ENCODE results near the gene SLC8A3. TPM values are rescaled to one million over a fixed set of nuclear protein-coding genes. Genes with fewer than 3 reads are reported as not detected.

SLC8A3 gene
- total and polyA plus RNA-seq, 9 of the 15 experiments (the other 6 are each of a cell fraction or from before 2014, with no cell fraction given) = not detected

DNA sequence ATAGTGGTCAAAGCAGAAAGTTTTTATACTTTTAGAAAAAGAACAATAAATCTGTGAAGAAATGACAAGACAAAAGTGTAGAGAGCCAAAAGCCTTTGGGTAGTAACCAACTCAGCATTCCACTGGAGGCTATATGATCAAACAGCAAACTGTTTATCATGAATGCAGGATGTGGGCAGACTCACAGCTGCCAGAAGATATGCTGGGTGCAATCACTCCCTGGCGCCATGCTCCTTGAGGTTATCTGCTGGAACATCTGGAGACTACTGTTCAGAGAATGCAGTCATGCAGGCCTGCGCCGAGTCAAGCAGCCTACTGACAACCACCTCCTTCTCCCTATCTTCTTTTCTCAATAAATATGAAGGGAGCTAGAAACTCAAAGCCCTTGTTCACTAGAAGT, 49.0 kb upstream of the SLC8A3 start (continued):
- TF ChIP-seq, protein P1, sequence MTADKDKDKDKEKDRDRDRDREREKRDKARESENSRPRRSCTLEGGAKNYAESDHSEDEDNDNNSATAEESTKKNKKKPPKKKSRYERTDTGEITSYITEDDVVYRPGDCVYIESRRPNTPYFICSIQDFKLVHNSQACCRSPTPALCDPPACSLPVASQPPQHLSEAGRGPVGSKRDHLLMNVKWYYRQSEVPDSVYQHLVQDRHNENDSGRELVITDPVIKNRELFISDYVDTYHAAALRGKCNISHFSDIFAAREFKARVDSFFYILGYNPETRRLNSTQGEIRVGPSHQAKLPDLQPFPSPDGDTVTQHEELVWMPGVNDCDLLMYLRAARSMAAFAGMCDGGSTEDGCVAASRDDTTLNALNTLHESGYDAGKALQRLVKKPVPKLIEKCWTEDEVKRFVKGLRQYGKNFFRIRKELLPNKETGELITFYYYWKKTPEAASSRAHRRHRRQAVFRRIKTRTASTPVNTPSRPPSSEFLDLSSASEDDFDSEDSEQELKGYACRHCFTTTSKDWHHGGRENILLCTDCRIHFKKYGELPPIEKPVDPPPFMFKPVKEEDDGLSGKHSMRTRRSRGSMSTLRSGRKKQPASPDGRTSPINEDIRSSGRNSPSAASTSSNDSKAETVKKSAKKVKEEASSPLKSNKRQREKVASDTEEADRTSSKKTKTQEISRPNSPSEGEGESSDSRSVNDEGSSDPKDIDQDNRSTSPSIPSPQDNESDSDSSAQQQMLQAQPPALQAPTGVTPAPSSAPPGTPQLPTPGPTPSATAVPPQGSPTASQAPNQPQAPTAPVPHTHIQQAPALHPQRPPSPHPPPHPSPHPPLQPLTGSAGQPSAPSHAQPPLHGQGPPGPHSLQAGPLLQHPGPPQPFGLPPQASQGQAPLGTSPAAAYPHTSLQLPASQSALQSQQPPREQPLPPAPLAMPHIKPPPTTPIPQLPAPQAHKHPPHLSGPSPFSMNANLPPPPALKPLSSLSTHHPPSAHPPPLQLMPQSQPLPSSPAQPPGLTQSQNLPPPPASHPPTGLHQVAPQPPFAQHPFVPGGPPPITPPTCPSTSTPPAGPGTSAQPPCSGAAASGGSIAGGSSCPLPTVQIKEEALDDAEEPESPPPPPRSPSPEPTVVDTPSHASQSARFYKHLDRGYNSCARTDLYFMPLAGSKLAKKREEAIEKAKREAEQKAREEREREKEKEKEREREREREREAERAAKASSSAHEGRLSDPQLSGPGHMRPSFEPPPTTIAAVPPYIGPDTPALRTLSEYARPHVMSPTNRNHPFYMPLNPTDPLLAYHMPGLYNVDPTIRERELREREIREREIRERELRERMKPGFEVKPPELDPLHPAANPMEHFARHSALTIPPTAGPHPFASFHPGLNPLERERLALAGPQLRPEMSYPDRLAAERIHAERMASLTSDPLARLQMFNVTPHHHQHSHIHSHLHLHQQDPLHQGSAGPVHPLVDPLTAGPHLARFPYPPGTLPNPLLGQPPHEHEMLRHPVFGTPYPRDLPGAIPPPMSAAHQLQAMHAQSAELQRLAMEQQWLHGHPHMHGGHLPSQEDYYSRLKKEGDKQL (CRISPR knock-in tag; IDR thresholded peaks at IDR 0.05; ENCODE audit: borderline replicate concordance) = no peak
- TF ChIP-seq RNF2 (IDR thresholded peaks at IDR 0.05) = peak; percentile 79
- peak; percentile 85 for TF ChIP-seq ZNF584 (CRISPR knock-in tag; IDR thresholded peaks at IDR 0.05; ENCODE audit: low read depth)
- no peak for TF ChIP-seq SAP30 (IDR thresholded peaks at IDR 0.05; ENCODE audit: borderline replicate concordance, insufficient read depth, low read depth, low read length, poor library complexity, severe bottlenecking)
- peak; percentile 86; the same call in 1 of the 2 replicates for TF ChIP-seq ZKSCAN8 (CRISPR knock-in tag; IDR thresholded peaks at IDR 0.05)
- no peak for TF ChIP-seq GABPB1 (CRISPR knock-in tag; IDR thresholded peaks at IDR 0.05)
- TF ChIP-seq ETV5 (CRISPR knock-in tag; IDR thresholded peaks at IDR 0.05; ENCODE audit: low read depth) = peak; percentile 92
- 0 out of 2 replicates have a peak, but pooled peaks have one; percentile 50 for TF ChIP-seq NFATC3 (IDR thresholded peaks at IDR 0.05)
- no peak for TF ChIP-seq RAD21 (CRISPR knock-in tag; conservative IDR thresholded peaks at IDR 0.05 in 1 of 2, IDR thresholded peaks at IDR 0.05 in 1 of 2)
- TF ChIP-seq RFX7 (CRISPR knock-in tag; IDR thresholded peaks at IDR 0.05) = no peak
- TF ChIP-seq ZNF311 (CRISPR knock-in tag; IDR thresholded peaks at IDR 0.05) = no peak
- TF ChIP-seq, protein P2, sequence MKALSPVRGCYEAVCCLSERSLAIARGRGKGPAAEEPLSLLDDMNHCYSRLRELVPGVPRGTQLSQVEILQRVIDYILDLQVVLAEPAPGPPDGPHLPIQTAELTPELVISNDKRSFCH (CRISPR knock-in tag; IDR thresholded peaks at IDR 0.05) = no peak
- TF ChIP-seq, protein P2 (tag; IDR thresholded peaks at IDR 0.05) = peak; percentile 44; the same call in 1 of the 2 replicates
- no peak for TF ChIP-seq CBX2 (IDR thresholded peaks at IDR 0.05; ENCODE audit: insufficient read depth, low read length, poor library complexity, severe bottlenecking)
- no peak for TF ChIP-seq KAT8 (IDR thresholded peaks at IDR 0.05; ENCODE audit: low read depth)
- TF ChIP-seq, protein P3, sequence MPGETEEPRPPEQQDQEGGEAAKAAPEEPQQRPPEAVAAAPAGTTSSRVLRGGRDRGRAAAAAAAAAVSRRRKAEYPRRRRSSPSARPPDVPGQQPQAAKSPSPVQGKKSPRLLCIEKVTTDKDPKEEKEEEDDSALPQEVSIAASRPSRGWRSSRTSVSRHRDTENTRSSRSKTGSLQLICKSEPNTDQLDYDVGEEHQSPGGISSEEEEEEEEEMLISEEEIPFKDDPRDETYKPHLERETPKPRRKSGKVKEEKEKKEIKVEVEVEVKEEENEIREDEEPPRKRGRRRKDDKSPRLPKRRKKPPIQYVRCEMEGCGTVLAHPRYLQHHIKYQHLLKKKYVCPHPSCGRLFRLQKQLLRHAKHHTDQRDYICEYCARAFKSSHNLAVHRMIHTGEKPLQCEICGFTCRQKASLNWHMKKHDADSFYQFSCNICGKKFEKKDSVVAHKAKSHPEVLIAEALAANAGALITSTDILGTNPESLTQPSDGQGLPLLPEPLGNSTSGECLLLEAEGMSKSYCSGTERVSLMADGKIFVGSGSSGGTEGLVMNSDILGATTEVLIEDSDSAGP (CRISPR knock-in tag; IDR thresholded peaks at IDR 0.05) = no peak
- peak; percentile 94 for TF ChIP-seq FOXM1 (IDR thresholded peaks at IDR 0.05; ENCODE audit: low read depth)
- no peak for TF ChIP-seq FOXM1 (CRISPR knock-in tag; IDR thresholded peaks at IDR 0.05; ENCODE audit: low read depth)
- no peak for TF ChIP-seq ZNF12 (CRISPR knock-in tag; IDR thresholded peaks at IDR 0.05)
